Activated CD8-positive, alpha-beta T cell treated with anti-CD3 and anti-CD28 coated beads for 36 hours (primary cell): ENCODE measurements around the gene RBM15. TPM values are rescaled to one million over a fixed set of nuclear protein-coding genes. Genes with fewer than 3 reads are reported as not detected.

Source experiments
- ATAC-seq: fragments of 200-7000 bp; cut with Tn5 transposase; one replicate; pipeline ENCODE4 v1.10.0; 2021; ENCODE audit warnings: mild to moderate bottlenecking, moderate library complexity
- CTCF ChIA-PET: fragments of 350-600 bp; sonication (Branson Sonifier 250); formaldehyde crosslinking; loops from one replicate; lab custom pipeline; 2021; ENCODE audit warnings: antibody characterized with exemption; lab: Charles Lee
- POLR2A ChIA-PET: fragments of 350-600 bp; sonication (Branson Sonifier 250); formaldehyde crosslinking; loops from one replicate; lab custom pipeline; 2021; ENCODE audit warnings: antibody characterized with exemption; lab: Charles Lee
- DNase-seq: peaks from one replicate; pipeline ENCODE4 v3.0.0-alpha.2; 2020
- H3K27ac Mint-ChIP-seq: one replicate; pipeline ENCODE4 v1.8.0; 2021; ENCODE audit warnings: mild to moderate bottlenecking, mixed read lengths
- H3K27me3 Mint-ChIP-seq: one replicate; pipeline ENCODE4 v1.8.0; 2021; ENCODE audit warnings: mixed read lengths
- H3K36me3 Mint-ChIP-seq: one replicate; pipeline ENCODE4 v1.8.0; 2021; ENCODE audit warnings: low read depth, mixed read lengths
- H3K4me1 Mint-ChIP-seq: one replicate; pipeline ENCODE4 v1.8.0; 2021; ENCODE audit warnings: low read depth, mixed read lengths
- H3K4me3 Mint-ChIP-seq: one replicate; pipeline ENCODE4 v1.8.0; 2021; ENCODE audit warnings: mild to moderate bottlenecking, moderate library complexity, mixed read lengths
- H3K9me3 Mint-ChIP-seq: one replicate; pipeline ENCODE4 v1.8.0; 2021; ENCODE audit warnings: mixed read lengths
- intact Hi-C: fragments of 100-400 bp; cut with micrococcal nuclease; formaldehyde crosslinking; loops from one replicate; pipeline ENCODE4 v1.10.0; 2022
- total RNA-seq, 2 experiments: library from RNA; stranded (reverse); gene quantifications; one replicate each; pipeline ENCODE4 v1.2.3, GENCODE V29; 2021
- TF ChIP-seq, protein P1 (sequence below): fragments of 200-600 bp; IDR thresholded peaks from one replicate; pipeline ENCODE4 v1.8.0; 2022; ENCODE audit warnings: antibody characterized with exemption, mild to moderate bottlenecking

RBM15 gene
- total RNA-seq, 2 experiments from 2014 or later: 70.8 to 72.5 TPM

DNA sequence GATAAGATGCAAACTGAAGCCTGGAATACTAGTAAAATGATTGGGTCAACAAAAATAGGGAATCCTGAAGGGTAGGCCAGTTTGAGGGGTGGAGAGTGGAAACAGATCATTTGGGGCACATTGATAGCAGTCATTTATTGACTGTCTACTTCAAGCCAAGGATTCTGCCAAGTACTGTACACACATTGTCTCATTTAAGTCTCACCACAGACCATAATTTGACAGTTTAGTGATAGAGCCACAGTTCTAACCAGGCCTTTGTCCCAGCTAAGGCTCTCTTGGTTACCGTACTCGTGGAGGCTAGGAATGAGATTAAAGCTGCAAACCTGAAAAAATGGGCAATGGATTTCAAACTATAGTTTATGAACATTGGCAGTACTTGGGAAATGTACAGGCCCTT, 11.2 kb downstream of the RBM15 start:
- TF ChIP-seq, protein P1, sequence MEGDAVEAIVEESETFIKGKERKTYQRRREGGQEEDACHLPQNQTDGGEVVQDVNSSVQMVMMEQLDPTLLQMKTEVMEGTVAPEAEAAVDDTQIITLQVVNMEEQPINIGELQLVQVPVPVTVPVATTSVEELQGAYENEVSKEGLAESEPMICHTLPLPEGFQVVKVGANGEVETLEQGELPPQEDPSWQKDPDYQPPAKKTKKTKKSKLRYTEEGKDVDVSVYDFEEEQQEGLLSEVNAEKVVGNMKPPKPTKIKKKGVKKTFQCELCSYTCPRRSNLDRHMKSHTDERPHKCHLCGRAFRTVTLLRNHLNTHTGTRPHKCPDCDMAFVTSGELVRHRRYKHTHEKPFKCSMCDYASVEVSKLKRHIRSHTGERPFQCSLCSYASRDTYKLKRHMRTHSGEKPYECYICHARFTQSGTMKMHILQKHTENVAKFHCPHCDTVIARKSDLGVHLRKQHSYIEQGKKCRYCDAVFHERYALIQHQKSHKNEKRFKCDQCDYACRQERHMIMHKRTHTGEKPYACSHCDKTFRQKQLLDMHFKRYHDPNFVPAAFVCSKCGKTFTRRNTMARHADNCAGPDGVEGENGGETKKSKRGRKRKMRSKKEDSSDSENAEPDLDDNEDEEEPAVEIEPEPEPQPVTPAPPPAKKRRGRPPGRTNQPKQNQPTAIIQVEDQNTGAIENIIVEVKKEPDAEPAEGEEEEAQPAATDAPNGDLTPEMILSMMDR: no peak
- no peak for ATAC-seq
- ChIA-PET POLR2A (interaction anchor here (0.8 to 5.2 kb wide), 5 partner anchors 8 to 33 kb away, joined by 3 to 47 read pairs (median 3); partner anchors contain the start of gene RBM15), CTCF (interaction anchor here (2.1 kb wide), 1 partner anchor 38 kb away, joined by 5 read pairs; no protein-coding TSS in a partner anchor)
- Mint-ChIP-seq H3K36me3 (peaks cover 53% of the 10 kb centered on the region), H3K4me3 (no peak overlapping the region), H3K9me3 (no peaks in the 10 kb centered on the region), H3K27me3 (no peaks in the 10 kb centered on the region), H3K27ac (no peak overlapping the region), H3K4me1 (peaks cover 76% of the 10 kb centered on the region)
- intact Hi-C loops: no loop called here
- no peak for DNase-seq

DNA sequence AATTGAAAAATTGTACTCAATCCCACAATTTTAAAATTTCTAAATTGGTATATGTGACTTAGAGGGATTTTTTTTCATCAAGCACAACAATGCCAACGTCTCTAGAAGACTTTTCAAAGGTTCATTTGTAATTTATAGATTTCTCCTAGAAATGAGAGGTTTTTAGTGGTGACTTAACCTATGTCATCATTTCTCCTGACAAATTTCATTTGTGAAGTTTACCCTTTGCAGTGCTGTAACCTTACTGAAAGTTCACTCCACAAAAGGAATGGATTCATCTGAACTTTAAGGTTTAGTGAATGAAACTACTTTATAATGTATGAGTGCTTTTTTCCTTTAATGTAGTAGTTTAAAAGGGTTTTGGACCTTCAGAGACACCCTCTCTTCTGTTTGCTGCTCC, 16.1 kb downstream of the RBM15 start:
- intact Hi-C loops: no loop called here
- Mint-ChIP-seq H3K36me3 (peaks cover 31% of the 10 kb centered on the region), H3K4me3 (no peak overlapping the region), H3K9me3 (no peaks in the 10 kb centered on the region), H3K27me3 (no peaks in the 10 kb centered on the region), H3K27ac (no peak overlapping the region), H3K4me1 (peaks cover 44% of the 10 kb centered on the region)
- TF ChIP-seq, protein P1: no peak
- ATAC-seq: peak; percentile 60
- ChIA-PET CTCF (no interaction called here), POLR2A (no interaction called here)
- no peak for DNase-seq

DNA sequence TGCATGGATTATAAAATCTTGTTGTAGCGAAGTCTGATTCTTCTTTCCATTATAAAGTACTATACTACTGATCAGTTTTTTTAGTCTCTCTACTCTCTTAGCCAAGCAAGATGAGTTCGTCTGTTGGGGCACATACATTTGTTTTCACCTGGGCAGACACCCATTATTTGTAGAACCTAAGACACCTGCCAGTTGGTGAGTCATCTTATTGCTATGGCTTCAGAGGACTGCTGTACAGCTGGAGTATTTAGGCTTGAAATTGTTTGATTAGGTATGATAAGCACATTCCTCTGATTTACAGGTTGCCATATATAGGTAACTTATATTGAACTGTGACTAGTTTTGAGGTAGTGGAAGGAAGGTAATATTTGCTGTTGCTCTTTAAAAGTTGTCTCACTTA, 17.2 kb downstream of the RBM15 start:
- H3K27me3 Mint-ChIP-seq: no peaks in the 10 kb centered on the region
- no peaks in the 10 kb centered on the region for H3K9me3 Mint-ChIP-seq
- H3K4me3 Mint-ChIP-seq: no peak overlapping the region
- intact Hi-C loops: no loop called here
- no peak for DNase-seq
- ChIA-PET CTCF (no interaction called here), POLR2A (no interaction called here)
- H3K4me1 Mint-ChIP-seq: peaks cover 37% of the 10 kb centered on the region
- TF ChIP-seq, protein P1: no peak
- H3K36me3 Mint-ChIP-seq: peaks cover 32% of the 10 kb centered on the region
- H3K27ac Mint-ChIP-seq: no peak overlapping the region
- ATAC-seq: no peak

DNA sequence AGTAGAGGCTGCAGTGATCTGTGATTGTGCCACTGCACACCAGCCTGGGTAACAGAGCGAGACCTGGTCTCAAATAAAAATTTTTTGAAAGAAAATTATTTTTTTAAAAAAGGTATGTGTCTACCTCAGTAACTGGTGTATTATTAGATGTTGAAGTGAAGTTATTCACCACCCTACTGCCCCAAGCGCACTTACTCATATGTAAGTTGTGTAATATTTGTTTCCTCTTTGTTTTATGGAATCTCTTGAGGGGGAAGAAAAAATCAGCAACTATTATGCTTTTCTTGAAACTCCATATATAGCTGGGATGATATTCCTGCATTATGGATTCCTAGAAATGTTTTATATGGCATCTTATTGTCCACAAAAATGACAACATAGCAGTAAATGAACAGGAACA, 21.3 kb downstream of the RBM15 start:
- peaks cover 22% of the 10 kb centered on the region for H3K4me1 Mint-ChIP-seq
- ATAC-seq: no peak
- no peak overlapping the region for H3K4me3 Mint-ChIP-seq
- no peak for DNase-seq
- H3K36me3 Mint-ChIP-seq: peaks cover 35% of the 10 kb centered on the region
- ChIA-PET CTCF (interaction anchor here (1.4 to 1.7 kb wide), 3 partner anchors 12 to 164 kb away, joined by 3 to 5 read pairs (median 4); no protein-coding TSS in a partner anchor), POLR2A (interaction anchor here (1.7 kb wide), 1 partner anchor 20 kb away, joined by 5 read pairs; no protein-coding TSS in a partner anchor)
- no peaks in the 10 kb centered on the region for H3K9me3 Mint-ChIP-seq
- intact Hi-C loops: no loop called here
- TF ChIP-seq, protein P1: no peak
- H3K27me3 Mint-ChIP-seq: no peaks in the 10 kb centered on the region
- no peak overlapping the region for H3K27ac Mint-ChIP-seq

DNA sequence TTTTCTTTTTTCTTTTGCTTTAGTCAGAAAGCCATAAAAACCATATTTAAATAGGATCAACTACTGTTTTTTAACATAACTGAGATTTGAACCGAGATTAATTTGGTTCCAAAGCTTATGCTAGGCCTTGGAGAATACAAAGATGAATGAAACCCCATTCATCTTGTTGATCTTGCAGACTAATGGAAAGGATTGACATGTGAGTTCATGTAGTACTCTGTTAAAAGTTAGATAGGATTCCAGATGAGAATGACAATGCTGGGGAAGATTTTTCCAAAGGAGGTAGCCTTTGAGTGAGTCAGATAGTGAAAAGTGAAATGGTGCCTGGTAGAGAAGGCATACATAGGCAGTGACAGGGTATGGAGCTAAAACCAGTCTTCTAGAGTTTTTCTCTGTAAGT, 22.7 kb downstream of the RBM15 start:
- peaks cover 13% of the 10 kb centered on the region for H3K4me1 Mint-ChIP-seq
- CTCF ChIA-PET: interaction anchor here (1.4 to 1.7 kb wide), 2 partner anchors 14 to 165 kb away, joined by 4 to 5 read pairs; no protein-coding TSS in a partner anchor
- intact Hi-C loops: no loop called here
- no peak overlapping the region for H3K4me3 Mint-ChIP-seq
- TF ChIP-seq, protein P1: no peak
- H3K9me3 Mint-ChIP-seq: no peaks in the 10 kb centered on the region
- H3K27me3 Mint-ChIP-seq: no peaks in the 10 kb centered on the region
- DNase-seq (no peak), ATAC-seq (no peak)
- POLR2A ChIA-PET: interaction anchor here (1.0 kb wide), 1 partner anchor 12 kb away, joined by 3 read pairs; no protein-coding TSS in a partner anchor
- no peak overlapping the region for H3K27ac Mint-ChIP-seq
- peaks cover 32% of the 10 kb centered on the region for H3K36me3 Mint-ChIP-seq
